Lung (tissue), 12 donors: ENCODE measurements around the gene NPHP4. TPM values are rescaled to one million over a fixed set of nuclear protein-coding genes. Genes with fewer than 3 reads are reported as not detected.

ENCODE experiments used
- ATAC-seq: fragments of 200-7000 bp; cut with Tn5 transposase; one replicate; pipeline ENCODE4 v1.9.1; 2020; ENCODE audit warnings: moderate number of reproducible peaks; ENCODE audit not compliant: insufficient read depth, low FRiP score
- DNase-seq, 3 donors: peaks; one replicate each; pipeline ENCODE4 v3.0.0-alpha.2; 2013 to 2017
- H3K27ac ChIP-seq, 2 donors: one replicate each; pipeline ENCODE4 v1.5.1; 2013; ENCODE audit warnings: mild to moderate bottlenecking in 2 of 2, moderate library complexity in 2 of 2, control low read depth in 1 of 2, inconsistent platforms in 1 of 2, low read depth in 1 of 2, low read length in 1 of 2
- H3K27me3 ChIP-seq, 3 donors: one replicate each; pipeline ENCODE4 v1.5.1; 2013; ENCODE audit warnings: low read length in 2 of 3; ENCODE audit not compliant: control insufficient read depth in 3 of 3, insufficient read depth in 3 of 3
- H3K36me3 ChIP-seq, 4 donors: one replicate each; pipeline ENCODE4 v1.5.1; 2013; ENCODE audit warnings: low read length in 4 of 4, mild to moderate bottlenecking in 1 of 4, moderate library complexity in 1 of 4; ENCODE audit not compliant: control insufficient read depth in 4 of 4, insufficient read depth in 4 of 4
- H3K4me1 ChIP-seq, 5 donors: one replicate each; pipeline ENCODE4 v1.5.1; 2013; ENCODE audit warnings: low read length in 5 of 5, mild to moderate bottlenecking in 2 of 5, moderate library complexity in 1 of 5; ENCODE audit not compliant: control insufficient read depth in 5 of 5, insufficient read depth in 5 of 5
- H3K4me3 ChIP-seq: one replicate; pipeline ENCODE4 v1.5.1; 2013; ENCODE audit warnings: mild to moderate bottlenecking, control low read depth, moderate library complexity
- H3K9ac ChIP-seq, 2 donors: one replicate each; pipeline ENCODE4 v1.5.1; 2013; ENCODE audit warnings: low read length in 2 of 2, control low read depth in 1 of 2; ENCODE audit not compliant: insufficient read depth in 1 of 2
- H3K9me3 ChIP-seq, 4 donors: one replicate each; pipeline ENCODE4 v1.5.1; 2013; ENCODE audit warnings: low read length in 3 of 4, mild to moderate bottlenecking in 1 of 4, moderate library complexity in 1 of 4; ENCODE audit not compliant: control insufficient read depth in 4 of 4, insufficient read depth in 3 of 4
- CTCF ChIP-seq: IDR thresholded peaks from 2 replicates; pipeline ENCODE4 v1.5.1; 2012; ENCODE audit warnings: mild to moderate bottlenecking; ENCODE audit errors: control extremely low read depth, extremely low read depth
- WGBS, 2 donors: extraction: QIAGEN DNeasy Blood & Tissue Kit; methylation state at CpG; one replicate each; pipeline ENCODE4 v1.1.7; 2013; 5-methylcytosine and 5-hydroxymethylcytosine counted together
- polyA plus RNA-seq, 2 donors: library from polyadenylated mRNA; stranded (reverse); fragments of 200-250 nt; gene quantifications; one replicate each; pipeline ENCODE4 v1.2.1, GENCODE V29; 2013
- total RNA-seq, 2 donors: library from RNA; depleted of rRNA in 1 of 2; stranded (reverse); fragments of >200 nt in 1 of 2; gene quantifications; one replicate each; pipeline ENCODE4 v1.2.1, GENCODE V29; 2014 to 2021
- donor health status: control.
- donor health status: control.
- donor health status: Bipolar disorder and iron deficiency.
- donor health status: healthy.
- donor health status: DM: yes; HTN: yes; CAD: no.

NPHP4 gene
- total and polyA plus RNA-seq, 4 donors, result 6.0 to 23.3 (median 11.1) TPM

GRCh38 chr1:5997316-5997715 is 5.1 kb upstream of the NPHP4 start:
- ATAC-seq (no peak), DNase-seq (no peak)
- Histone ChIP-seq H3K9me3 (peaks cover 0 to 2% (median 0%) of the 10 kb centered on the region in 4 donors), H3K27ac (no peak overlapping the region), H3K27me3 (peaks cover 0 to 19% (median 4%) of the 10 kb centered on the region in 3 donors), H3K4me1 (peaks cover 0 to 20% (median 7%) of the 10 kb centered on the region in 5 donors), H3K9ac (no peak overlapping the region), H3K4me3 (no peak overlapping the region), H3K36me3 (no peaks in the 10 kb centered on the region)
- 72 to 75% methylated on average over 5 of the region's 5 CpGs for WGBS, 2 donors
- no peak for TF ChIP-seq CTCF

GRCh38 chr1:5996641-5997270 is 4.5 kb upstream of the NPHP4 start:
- Histone ChIP-seq H3K4me3 (no peak overlapping the region), H3K4me1 (peaks cover 0 to 17% (median 7%) of the 10 kb centered on the region in 5 donors), H3K9ac (no peak overlapping the region), H3K27ac (no peak overlapping the region), H3K27me3 (peaks cover 0 to 15% (median 4%) of the 10 kb centered on the region in 3 donors), H3K36me3 (no peaks in the 10 kb centered on the region), H3K9me3 (peaks cover 0 to 2% (median 0%) of the 10 kb centered on the region in 4 donors)
- ATAC-seq (no peak), DNase-seq (no peak)
- no peak for TF ChIP-seq CTCF
- WGBS, 2 donors, result 90 to 91% methylated on average over 16 of the region's 16 CpGs

GRCh38 chr1:5995871-5996630 is 3.8 kb upstream of the NPHP4 start:
- Histone ChIP-seq H3K27ac (no peak overlapping the region), H3K9ac (no peak overlapping the region), H3K27me3 (peaks cover 0 to 15% (median 4%) of the 10 kb centered on the region in 3 donors), H3K4me1 (peaks cover 0 to 18% (median 7%) of the 10 kb centered on the region in 5 donors), H3K4me3 (no peak overlapping the region), H3K36me3 (no peaks in the 10 kb centered on the region), H3K9me3 (peaks cover 0 to 2% (median 0%) of the 10 kb centered on the region in 4 donors)
- no peak for TF ChIP-seq CTCF
- WGBS, 2 donors, result 95 to 96% methylated on average over 17 of the region's 17 CpGs
- ATAC-seq (no peak), DNase-seq (no peak)
